WTC11 (cell line): Measurements from ENCODE around the gene CHST11. TPM values are rescaled to one million over a fixed set of nuclear protein-coding genes. Genes with fewer than 3 reads are reported as not detected.

ENCODE experiments used
- ATAC-seq: fragments of 200-7000 bp; cut with Tn5 transposase; 2 replicates; pipeline ENCODE4 v1.10.0; 2021; ENCODE audit warnings: mild to moderate bottlenecking, moderate library complexity
- CTCF ChIA-PET: fragments of 300-600 bp; sonication (Branson Sonifier 250); formaldehyde crosslinking; loops from one replicate; lab custom pipeline; 2021; ENCODE audit warnings: antibody characterized with exemption; lab: Charles Lee
- POLR2A ChIA-PET: fragments of 350-600 bp; sonication (Branson Sonifier 250); formaldehyde crosslinking; loops from one replicate; lab custom pipeline; 2021; ENCODE audit warnings: antibody characterized with exemption; lab: Charles Lee
- DNase-seq: peaks from one replicate; pipeline ENCODE4 v3.0.0; 2021; ENCODE audit warnings: low spot score
- H3K27ac Mint-ChIP-seq: 2 replicates; pipeline ENCODE4 v1.8.0; 2021; ENCODE audit warnings: mixed read lengths
- H3K27me3 Mint-ChIP-seq: 2 replicates; pipeline ENCODE4 v1.8.0; 2021; ENCODE audit warnings: low read depth, mild to moderate bottlenecking, moderate library complexity, mixed read lengths
- H3K36me3 Mint-ChIP-seq: 2 replicates; pipeline ENCODE4 v1.8.0; 2021; ENCODE audit warnings: mixed read lengths
- H3K4me1 Mint-ChIP-seq: 2 replicates; pipeline ENCODE4 v1.8.0; 2022; ENCODE audit warnings: mixed read lengths
- H3K4me3 Mint-ChIP-seq: 2 replicates; pipeline ENCODE4 v1.8.0; 2021; ENCODE audit warnings: mild to moderate bottlenecking, moderate library complexity, mixed read lengths
- H3K9me3 Mint-ChIP-seq: 2 replicates; pipeline ENCODE4 v1.8.0; 2021; ENCODE audit warnings: mixed read lengths
- ATF6 ChIP-seq: sonication (generic); formaldehyde crosslinking; IDR thresholded peaks from 2 replicates; pipeline ENCODE4 v1.8.1; 2023; ENCODE audit warnings: mild to moderate bottlenecking, missing genetic modification reagents
- CBFB ChIP-seq: sonication (generic); formaldehyde crosslinking; IDR thresholded peaks from 2 replicates; pipeline ENCODE4 v1.8.1; 2022; ENCODE audit warnings: mild to moderate bottlenecking, low read depth, missing genetic modification reagents
- FOXK1 ChIP-seq: sonication (generic); formaldehyde crosslinking; IDR thresholded peaks from 2 replicates; pipeline ENCODE4 v1.8.0; 2022; ENCODE audit warnings: mild to moderate bottlenecking, moderate library complexity, missing genetic modification reagents
- NFYB ChIP-seq: sonication (generic); formaldehyde crosslinking; conservative IDR thresholded peaks from 2 replicates; pipeline ENCODE4 v1.8.0; 2022; ENCODE audit warnings: low read depth, missing genetic modification reagents
- PRRX2 ChIP-seq: fragments of 250-450 bp; sonication (Bioruptor Pico); IDR thresholded peaks from 2 replicates; pipeline ENCODE4 v1.8.0; 2021; ENCODE audit warnings: mild to moderate bottlenecking
- SOX15 ChIP-seq: fragments of 250-450 bp; sonication (Bioruptor Pico); IDR thresholded peaks from 2 replicates; pipeline ENCODE4 v1.9.0; 2021; ENCODE audit warnings: mild to moderate bottlenecking
- USF1 ChIP-seq: sonication (generic); formaldehyde crosslinking; IDR thresholded peaks from 2 replicates; pipeline ENCODE4 v1.8.0; 2022; ENCODE audit warnings: mild to moderate bottlenecking, missing genetic modification reagents
- ZNF219 ChIP-seq: sonication (generic); formaldehyde crosslinking; IDR thresholded peaks from 2 replicates; pipeline ENCODE4 v1.8.0; 2023; ENCODE audit warnings: missing genetic modification reagents, mild to moderate bottlenecking, borderline replicate concordance
- ZNF263 ChIP-seq: sonication (generic); formaldehyde crosslinking; IDR thresholded peaks from 2 replicates; pipeline ENCODE4 v1.8.1; 2022; ENCODE audit warnings: low read depth, mild to moderate bottlenecking, moderate library complexity, missing genetic modification reagents
- ZNF317 ChIP-seq: sonication (generic); formaldehyde crosslinking; IDR thresholded peaks from 2 replicates; pipeline ENCODE4 v1.8.1; 2023; ENCODE audit warnings: low read depth, mild to moderate bottlenecking, moderate library complexity, missing genetic modification reagents, borderline replicate concordance
- total RNA-seq: library from RNA; stranded (reverse); gene quantifications from 3 replicates; pipeline ENCODE4 v1.2.3, GENCODE V29; 2021
- TF ChIP-seq, protein P1 (sequence below): sonication (generic); formaldehyde crosslinking; IDR thresholded peaks from 2 replicates; pipeline ENCODE4 v1.8.1; 2022; ENCODE audit warnings: mild to moderate bottlenecking, missing genetic modification reagents, moderate library complexity, borderline replicate concordance
- TF ChIP-seq, protein P2 (sequence below): sonication (generic); formaldehyde crosslinking; IDR thresholded peaks from 2 replicates; pipeline ENCODE4 v1.8.1; 2023; ENCODE audit warnings: mild to moderate bottlenecking, missing genetic modification reagents, borderline replicate concordance
- TF ChIP-seq, protein P3 (sequence below): fragments of 250-450 bp; sonication (Bioruptor Pico); IDR thresholded peaks from 2 replicates; pipeline ENCODE4 v1.9.0; 2021; ENCODE audit warnings: mild to moderate bottlenecking, borderline replicate concordance
- TF ChIP-seq, protein P4 (sequence below): fragments of 250-450 bp; sonication (Bioruptor Pico); IDR thresholded peaks from 2 replicates; pipeline ENCODE4 v2.1.2; 2022; ENCODE audit warnings: mild to moderate bottlenecking, moderate library complexity

CHST11 gene
- total RNA-seq, 1 experiment from 2014 or later = 24.2 TPM

- no peak for DNase-seq
- TF ChIP-seq USF1 (CRISPR knock-in tag) (no peak), NFYB (CRISPR knock-in tag) (no peak), ZNF263 (CRISPR knock-in tag) (no peak), FOXK1 (CRISPR knock-in tag) (no peak), ATF6 (no peak)
- TF ChIP-seq, protein P1, sequence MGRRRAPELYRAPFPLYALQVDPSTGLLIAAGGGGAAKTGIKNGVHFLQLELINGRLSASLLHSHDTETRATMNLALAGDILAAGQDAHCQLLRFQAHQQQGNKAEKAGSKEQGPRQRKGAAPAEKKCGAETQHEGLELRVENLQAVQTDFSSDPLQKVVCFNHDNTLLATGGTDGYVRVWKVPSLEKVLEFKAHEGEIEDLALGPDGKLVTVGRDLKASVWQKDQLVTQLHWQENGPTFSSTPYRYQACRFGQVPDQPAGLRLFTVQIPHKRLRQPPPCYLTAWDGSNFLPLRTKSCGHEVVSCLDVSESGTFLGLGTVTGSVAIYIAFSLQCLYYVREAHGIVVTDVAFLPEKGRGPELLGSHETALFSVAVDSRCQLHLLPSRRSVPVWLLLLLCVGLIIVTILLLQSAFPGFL (CRISPR knock-in tag) = no peak
- TF ChIP-seq, protein P2, sequence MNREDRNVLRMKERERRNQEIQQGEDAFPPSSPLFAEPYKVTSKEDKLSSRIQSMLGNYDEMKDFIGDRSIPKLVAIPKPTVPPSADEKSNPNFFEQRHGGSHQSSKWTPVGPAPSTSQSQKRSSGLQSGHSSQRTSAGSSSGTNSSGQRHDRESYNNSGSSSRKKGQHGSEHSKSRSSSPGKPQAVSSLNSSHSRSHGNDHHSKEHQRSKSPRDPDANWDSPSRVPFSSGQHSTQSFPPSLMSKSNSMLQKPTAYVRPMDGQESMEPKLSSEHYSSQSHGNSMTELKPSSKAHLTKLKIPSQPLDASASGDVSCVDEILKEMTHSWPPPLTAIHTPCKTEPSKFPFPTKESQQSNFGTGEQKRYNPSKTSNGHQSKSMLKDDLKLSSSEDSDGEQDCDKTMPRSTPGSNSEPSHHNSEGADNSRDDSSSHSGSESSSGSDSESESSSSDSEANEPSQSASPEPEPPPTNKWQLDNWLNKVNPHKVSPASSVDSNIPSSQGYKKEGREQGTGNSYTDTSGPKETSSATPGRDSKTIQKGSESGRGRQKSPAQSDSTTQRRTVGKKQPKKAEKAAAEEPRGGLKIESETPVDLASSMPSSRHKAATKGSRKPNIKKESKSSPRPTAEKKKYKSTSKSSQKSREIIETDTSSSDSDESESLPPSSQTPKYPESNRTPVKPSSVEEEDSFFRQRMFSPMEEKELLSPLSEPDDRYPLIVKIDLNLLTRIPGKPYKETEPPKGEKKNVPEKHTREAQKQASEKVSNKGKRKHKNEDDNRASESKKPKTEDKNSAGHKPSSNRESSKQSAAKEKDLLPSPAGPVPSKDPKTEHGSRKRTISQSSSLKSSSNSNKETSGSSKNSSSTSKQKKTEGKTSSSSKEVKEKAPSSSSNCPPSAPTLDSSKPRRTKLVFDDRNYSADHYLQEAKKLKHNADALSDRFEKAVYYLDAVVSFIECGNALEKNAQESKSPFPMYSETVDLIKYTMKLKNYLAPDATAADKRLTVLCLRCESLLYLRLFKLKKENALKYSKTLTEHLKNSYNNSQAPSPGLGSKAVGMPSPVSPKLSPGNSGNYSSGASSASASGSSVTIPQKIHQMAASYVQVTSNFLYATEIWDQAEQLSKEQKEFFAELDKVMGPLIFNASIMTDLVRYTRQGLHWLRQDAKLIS (CRISPR knock-in tag) = no peak
- H3K36me3 Mint-ChIP-seq = peaks cover 16% of the 10 kb centered on the region
- H3K27me3 Mint-ChIP-seq = no peaks in the 10 kb centered on the region
- peaks cover 18% of the 10 kb centered on the region for H3K9me3 Mint-ChIP-seq
- peaks cover 32% of the 10 kb centered on the region for H3K4me1 Mint-ChIP-seq
- peak; percentile 48 for ATAC-seq
- ChIA-PET POLR2A (no interaction called here), CTCF (interaction anchor here (0.7 to 1.4 kb wide), 8 partner anchors 8 to 388 kb away, joined by 3 to 13 read pairs (median 4); no protein-coding TSS in a partner anchor)
- H3K27ac Mint-ChIP-seq = peak overlapping the region; percentile 11; the same call in 1 of the 2 replicates
- H3K4me3 Mint-ChIP-seq = no peak overlapping the region
Measured at GRCh38 chr12:104769144-104769561, 312.4 kb downstream of the CHST11 start.

DNA sequence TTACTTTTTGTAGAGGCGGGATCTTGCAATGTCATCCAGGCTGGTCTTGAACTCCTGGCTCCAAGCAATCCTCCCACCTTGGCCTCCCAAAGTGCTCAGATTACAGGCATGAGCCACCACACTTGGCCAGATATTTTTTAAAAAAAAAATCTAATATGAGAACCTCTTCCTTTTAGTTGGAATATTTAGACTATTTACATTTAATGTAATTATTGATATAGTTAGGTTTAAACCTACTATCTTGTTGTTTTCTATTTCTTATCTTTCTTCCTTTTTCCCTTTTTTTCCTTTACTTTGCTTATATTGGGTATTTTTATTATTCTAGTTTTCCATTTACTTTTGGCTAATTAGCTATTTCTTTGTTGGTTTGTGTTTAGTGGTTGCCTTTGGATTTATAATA, 315.6 kb downstream of the CHST11 start:
- POLR2A ChIA-PET = no interaction called here
- TF ChIP-seq, protein P3, sequence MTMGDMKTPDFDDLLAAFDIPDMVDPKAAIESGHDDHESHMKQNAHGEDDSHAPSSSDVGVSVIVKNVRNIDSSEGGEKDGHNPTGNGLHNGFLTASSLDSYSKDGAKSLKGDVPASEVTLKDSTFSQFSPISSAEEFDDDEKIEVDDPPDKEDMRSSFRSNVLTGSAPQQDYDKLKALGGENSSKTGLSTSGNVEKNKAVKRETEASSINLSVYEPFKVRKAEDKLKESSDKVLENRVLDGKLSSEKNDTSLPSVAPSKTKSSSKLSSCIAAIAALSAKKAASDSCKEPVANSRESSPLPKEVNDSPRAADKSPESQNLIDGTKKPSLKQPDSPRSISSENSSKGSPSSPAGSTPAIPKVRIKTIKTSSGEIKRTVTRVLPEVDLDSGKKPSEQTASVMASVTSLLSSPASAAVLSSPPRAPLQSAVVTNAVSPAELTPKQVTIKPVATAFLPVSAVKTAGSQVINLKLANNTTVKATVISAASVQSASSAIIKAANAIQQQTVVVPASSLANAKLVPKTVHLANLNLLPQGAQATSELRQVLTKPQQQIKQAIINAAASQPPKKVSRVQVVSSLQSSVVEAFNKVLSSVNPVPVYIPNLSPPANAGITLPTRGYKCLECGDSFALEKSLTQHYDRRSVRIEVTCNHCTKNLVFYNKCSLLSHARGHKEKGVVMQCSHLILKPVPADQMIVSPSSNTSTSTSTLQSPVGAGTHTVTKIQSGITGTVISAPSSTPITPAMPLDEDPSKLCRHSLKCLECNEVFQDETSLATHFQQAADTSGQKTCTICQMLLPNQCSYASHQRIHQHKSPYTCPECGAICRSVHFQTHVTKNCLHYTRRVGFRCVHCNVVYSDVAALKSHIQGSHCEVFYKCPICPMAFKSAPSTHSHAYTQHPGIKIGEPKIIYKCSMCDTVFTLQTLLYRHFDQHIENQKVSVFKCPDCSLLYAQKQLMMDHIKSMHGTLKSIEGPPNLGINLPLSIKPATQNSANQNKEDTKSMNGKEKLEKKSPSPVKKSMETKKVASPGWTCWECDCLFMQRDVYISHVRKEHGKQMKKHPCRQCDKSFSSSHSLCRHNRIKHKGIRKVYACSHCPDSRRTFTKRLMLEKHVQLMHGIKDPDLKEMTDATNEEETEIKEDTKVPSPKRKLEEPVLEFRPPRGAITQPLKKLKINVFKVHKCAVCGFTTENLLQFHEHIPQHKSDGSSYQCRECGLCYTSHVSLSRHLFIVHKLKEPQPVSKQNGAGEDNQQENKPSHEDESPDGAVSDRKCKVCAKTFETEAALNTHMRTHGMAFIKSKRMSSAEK = no peak
- TF ChIP-seq CBFB (no peak), ZNF317 (CRISPR knock-in tag) (no peak), ZNF263 (CRISPR knock-in tag) (no peak), PRRX2 (CRISPR knock-in tag) (no peak), SOX15 (CRISPR knock-in tag) (no peak), ZNF219 (CRISPR knock-in tag) (no peak), USF1 (CRISPR knock-in tag) (no peak)
- TF ChIP-seq, protein P4, sequence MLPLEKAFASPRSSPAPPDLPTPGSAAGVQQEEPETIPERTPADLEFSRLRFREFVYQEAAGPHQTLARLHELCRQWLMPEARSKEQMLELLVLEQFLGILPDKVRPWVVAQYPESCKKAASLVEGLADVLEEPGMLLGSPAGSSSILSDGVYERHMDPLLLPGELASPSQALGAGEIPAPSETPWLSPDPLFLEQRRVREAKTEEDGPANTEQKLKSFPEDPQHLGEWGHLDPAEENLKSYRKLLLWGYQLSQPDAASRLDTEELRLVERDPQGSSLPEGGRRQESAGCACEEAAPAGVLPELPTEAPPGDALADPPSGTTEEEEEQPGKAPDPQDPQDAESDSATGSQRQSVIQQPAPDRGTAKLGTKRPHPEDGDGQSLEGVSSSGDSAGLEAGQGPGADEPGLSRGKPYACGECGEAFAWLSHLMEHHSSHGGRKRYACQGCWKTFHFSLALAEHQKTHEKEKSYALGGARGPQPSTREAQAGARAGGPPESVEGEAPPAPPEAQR (CRISPR knock-in tag) = no peak

More for the DNA sequence above, 315.6 kb downstream of the CHST11 start:
- Mint-ChIP-seq H3K9me3 (peaks cover 18% of the 10 kb centered on the region), H3K4me3 (no peak overlapping the region), H3K4me1 (peaks cover 22% of the 10 kb centered on the region), H3K36me3 (peaks cover 16% of the 10 kb centered on the region), H3K27ac (no peak overlapping the region), H3K27me3 (no peaks in the 10 kb centered on the region; the same call in 1 of the 2 replicates)
- CTCF ChIA-PET = interaction anchor here (1.2 kb wide), 2 partner anchors 11 to 18 kb away, joined by 3 to 4 read pairs; no protein-coding TSS in a partner anchor
- no peak for ATAC-seq
- no peak for DNase-seq
